Measurements from ENCODE around the gene SH3RF3. TPM values are rescaled to one million over a fixed set of nuclear protein-coding genes. Genes with fewer than 3 reads are reported as not detected.

SH3RF3 gene
- total and polyA plus RNA-seq, 10 of the 15 experiments (the other 5 are each of a cell fraction or from before 2014, with no cell fraction given), result 0.08 to 8.8 (median 2.3) TPM

GRCh38 chr2:109089602-109090300 lies 39.3 kb upstream of the SH3RF3 start:
- RAD21 ChIA-PET (ENCODE audit: unreplicated experiment), result no interaction called here
- H3K36me3 ChIP-seq (ENCODE audit: control insufficient read depth in 2 of 2, insufficient read depth in 2 of 2, low read length in 1 of 2), result no peaks in the 10 kb centered on the region
- H3K4me1 ChIP-seq (ENCODE audit: control insufficient read depth, insufficient read depth, low read length), result no peaks in the 10 kb centered on the region
- H3K27ac ChIP-seq (ENCODE audit: control insufficient read depth, insufficient read depth), result no peak overlapping the region
- FAIRE-seq, result no peak
- H3K27me3 ChIP-seq (replicated peaks in 1 of 2; ENCODE audit: control insufficient read depth in 2 of 2, insufficient read depth in 2 of 2, low read length in 1 of 2), result no peaks in the 10 kb centered on the region
- SMC1A ChIA-PET (ENCODE audit: uncharacterized antibody, unreplicated experiment), result no interaction called here
- no peaks in the 10 kb centered on the region; the same call in 2 of the 3 replicates for H3K9me3 ChIP-seq (replicated peaks; ENCODE audit: control insufficient read depth, insufficient read depth, low read length)
- no peak for DNase-seq (ENCODE audit: low read depth, low spot score)
- H3K79me2 ChIP-seq (ENCODE audit: control insufficient read depth, insufficient read depth, low read length), result no peaks in the 10 kb centered on the region
- in situ Hi-C loops (cut with MboI) (no loop called here), intact Hi-C loops (cut with micrococcal nuclease; ENCODE audit: unreplicated experiment) (no loop called here)
- no peak for ATAC-seq
- H3K4me2 ChIP-seq (ENCODE audit: control insufficient read depth, insufficient read depth), result no peak overlapping the region
- no peak overlapping the region for H3K4me3 ChIP-seq
- WGBS (ENCODE audit: insufficient coverage, insufficient replicate concordance, low lambda C conversion rate, missing lambda C conversion rate), result 41% methylated on average over 4 of the region's 4 CpGs
- H4K20me1 ChIP-seq (ENCODE audit: control insufficient read depth, insufficient read depth), result no peaks in the 10 kb centered on the region
- H2AFZ ChIP-seq (ENCODE audit: control insufficient read depth, low read depth, low read length), result no peak overlapping the region
- BruUV-seq (replicated peaks), result no TSS peak
- no peak overlapping the region for H3K9ac ChIP-seq (ENCODE audit: control insufficient read depth, insufficient read depth, low read length)
- TF ChIP-seq E2F8 (IDR thresholded peaks at IDR 0.05; ENCODE audit: low read depth, partially characterized antibody) (no peak), BCLAF1 (IDR thresholded peaks at IDR 0.05) (no peak), CHD4 (IDR thresholded peaks at IDR 0.05) (no peak)
- POLR2A ChIA-PET, result no interaction called here
- CTCF ChIA-PET, result no interaction called here

Measured in GM12878 (cell line).